HTR-8/SVneo (cell line): ENCODE data around the gene DOCK6.

Source experiments
- DNase-seq: peaks from one replicate; pipeline ENCODE4 v3.0.0; 2011; ENCODE audit warnings: low spot score, mixed read lengths; ENCODE audit not compliant: insufficient read length
- FAIRE-seq: peaks from 2 replicates; lab custom pipeline; 2011; peaks lifted over from hg19 to GRCh38; lab: Jason Lieb, UNC

The DOCK6 gene

GRCh38 chr19:11261971-11262839, at the start of gene DOCK6:
DOCK6 (minus strand) TSS chr19:11262524; CDS start chr19:11262440, 84 bp downstream.
- FAIRE-seq: no peak
- peak; percentile 41 for DNase-seq

- FAIRE-seq: no peak
- no peak for DNase-seq
These were observed 44.0 kb upstream of the DOCK6 start for GRCh38 chr19:11306337-11306736.

GRCh38 chr19:11304936-11305335, 42.6 kb upstream of the DOCK6 start:
- DNase-seq (no peak), FAIRE-seq (no peak)

GRCh38 chr19:11300811-11301120, 38.4 kb upstream of the DOCK6 start:
- no peak for FAIRE-seq
- no peak for DNase-seq

- DNase-seq: no peak
- FAIRE-seq: no peak
These were observed 37.9 kb upstream of the DOCK6 start for GRCh38 chr19:11299946-11300810.

- DNase-seq (no peak), FAIRE-seq (no peak)
These were observed 33.9 kb upstream of the DOCK6 start for GRCh38 chr19:11296264-11296663.

GRCh38 chr19:11295665-11296245, 33.4 kb upstream of the DOCK6 start, which contains the start of gene TSPAN16:
TSPAN16 (plus strand) TSS chr19:11296160; CDS start chr19:11296298, 138 bp downstream.
- no peak for DNase-seq
- FAIRE-seq: no peak

GRCh38 chr19:11295180-11295579, 32.9 kb upstream of the DOCK6 start:
- FAIRE-seq (no peak), DNase-seq (no peak)

- DNase-seq (peak; percentile 97), FAIRE-seq (peak; percentile 94)
These were observed 31.4 kb upstream of the DOCK6 start for GRCh38 chr19:11293433-11294389.

GRCh38 chr19:11291991-11292390, 29.7 kb upstream of the DOCK6 start:
- DNase-seq (no peak), FAIRE-seq (no peak)

- FAIRE-seq (no peak), DNase-seq (no peak)
These were observed 29.1 kb upstream of the DOCK6 start for GRCh38 chr19:11291415-11291814.

GRCh38 chr19:11290256-11290655, 27.9 kb upstream of the DOCK6 start:
- no peak for FAIRE-seq

GRCh38 chr19:11288349-11288748, 26.0 kb upstream of the DOCK6 start:
- DNase-seq (no peak), FAIRE-seq (no peak)

More at GRCh38 chr19:11290256-11290655, 27.9 kb upstream of the DOCK6 start:
- no peak for DNase-seq

- no peak for DNase-seq
- FAIRE-seq: no peak
These were observed 24.1 kb upstream of the DOCK6 start for GRCh38 chr19:11286312-11286974.

- FAIRE-seq: no peak
- no peak for DNase-seq
These were observed 22.2 kb upstream of the DOCK6 start for GRCh38 chr19:11284515-11284914.

- FAIRE-seq (no peak), DNase-seq (no peak)
These were observed 19.2 kb upstream of the DOCK6 start for GRCh38 chr19:11281356-11282049.

- no peak for DNase-seq
- no peak for FAIRE-seq
These were observed 17.3 kb upstream of the DOCK6 start for GRCh38 chr19:11279505-11280236.

GRCh38 chr19:11278670-11279069, 16.3 kb upstream of the DOCK6 start:
- DNase-seq: no peak
- FAIRE-seq: no peak
